Measurements from ENCODE around the gene MME. TPM values are rescaled to one million over a fixed set of nuclear protein-coding genes. Genes with fewer than 3 reads are reported as not detected.

Gene MME
- total RNA-seq, 2 experiments from 2014 or later: 0.69 to 1.8 TPM

DNA sequence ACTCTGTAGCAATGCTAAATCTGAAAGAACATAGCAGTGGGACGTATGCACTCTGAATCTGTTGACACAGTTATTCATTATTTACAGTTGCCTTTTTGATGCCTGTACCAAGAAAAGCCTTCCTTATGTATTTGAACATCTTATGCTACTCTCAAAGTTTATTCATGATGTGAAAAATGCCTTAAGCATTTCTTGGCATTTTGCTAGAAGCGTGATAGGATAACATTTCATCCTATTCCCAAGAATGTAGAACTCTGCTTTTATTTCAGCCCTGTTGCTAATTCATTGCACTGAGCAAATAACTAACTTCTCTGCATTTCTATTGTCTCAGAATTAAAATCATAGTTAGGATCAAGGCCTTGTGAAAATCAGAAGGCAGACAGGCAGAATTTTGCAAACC lies 107.9 kb downstream of the MME start:
- ATAC-seq (ENCODE audit: poor library complexity) (no peak), DNase-seq (no peak)
- Mint-ChIP-seq H3K4me1 (ENCODE audit: low read depth) (peaks cover 7% of the 10 kb centered on the region), H3K4me3 (no peak overlapping the region), H3K27ac (no peak overlapping the region), H3K27me3 (no peaks in the 10 kb centered on the region), H3K36me3 (ENCODE audit: low read depth) (no peaks in the 10 kb centered on the region), H3K9me3 (no peaks in the 10 kb centered on the region)
- intact Hi-C loops (cut with DNase I, micrococcal nuclease): no loop called here
- POLR2A ChIA-PET: no interaction called here
- CTCF ChIA-PET: no interaction called here
- no peak overlapping the region for H3K27ac ChIP-seq (ENCODE audit: low read depth in 1 of 2, low read length in 2 of 2)
- no peak overlapping the region for H3K4me3 ChIP-seq (ENCODE audit: low read length)
- H3K36me3 ChIP-seq (ENCODE audit: insufficient read depth, low read length): no peaks in the 10 kb centered on the region
- TF ChIP-seq, protein P1, sequence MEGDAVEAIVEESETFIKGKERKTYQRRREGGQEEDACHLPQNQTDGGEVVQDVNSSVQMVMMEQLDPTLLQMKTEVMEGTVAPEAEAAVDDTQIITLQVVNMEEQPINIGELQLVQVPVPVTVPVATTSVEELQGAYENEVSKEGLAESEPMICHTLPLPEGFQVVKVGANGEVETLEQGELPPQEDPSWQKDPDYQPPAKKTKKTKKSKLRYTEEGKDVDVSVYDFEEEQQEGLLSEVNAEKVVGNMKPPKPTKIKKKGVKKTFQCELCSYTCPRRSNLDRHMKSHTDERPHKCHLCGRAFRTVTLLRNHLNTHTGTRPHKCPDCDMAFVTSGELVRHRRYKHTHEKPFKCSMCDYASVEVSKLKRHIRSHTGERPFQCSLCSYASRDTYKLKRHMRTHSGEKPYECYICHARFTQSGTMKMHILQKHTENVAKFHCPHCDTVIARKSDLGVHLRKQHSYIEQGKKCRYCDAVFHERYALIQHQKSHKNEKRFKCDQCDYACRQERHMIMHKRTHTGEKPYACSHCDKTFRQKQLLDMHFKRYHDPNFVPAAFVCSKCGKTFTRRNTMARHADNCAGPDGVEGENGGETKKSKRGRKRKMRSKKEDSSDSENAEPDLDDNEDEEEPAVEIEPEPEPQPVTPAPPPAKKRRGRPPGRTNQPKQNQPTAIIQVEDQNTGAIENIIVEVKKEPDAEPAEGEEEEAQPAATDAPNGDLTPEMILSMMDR (IDR thresholded peaks at IDR 0.05): no peak
- H3K4me1 ChIP-seq (ENCODE audit: insufficient read depth, low read length): no peaks in the 10 kb centered on the region
- no peaks in the 10 kb centered on the region for H3K9me3 ChIP-seq (ENCODE audit: control insufficient read depth in 1 of 2, insufficient read depth in 1 of 2, low read length in 2 of 2)
- no peaks in the 10 kb centered on the region for H3K27me3 ChIP-seq (ENCODE audit: control insufficient read depth in 1 of 2, insufficient read depth in 2 of 2, low read length in 2 of 2)

DNA sequence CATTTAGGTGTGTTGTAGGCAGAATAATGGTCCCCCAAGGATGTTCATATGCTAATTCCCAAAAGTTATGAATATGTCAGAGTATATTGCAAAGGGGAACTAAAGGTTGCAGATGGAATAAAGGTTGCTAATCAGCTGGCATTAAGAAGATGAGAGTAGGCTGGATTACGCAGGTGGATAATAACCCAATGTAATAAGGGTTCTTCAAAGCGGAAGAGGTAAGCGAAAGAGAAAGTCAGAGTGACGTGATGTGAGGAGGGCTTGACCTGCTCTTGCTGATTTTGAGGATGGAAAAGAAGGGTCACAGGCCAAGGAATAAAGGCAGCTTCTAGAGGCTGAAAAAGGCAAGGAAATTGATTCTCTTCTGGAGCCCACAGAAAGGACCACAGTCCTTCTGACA lies 109.4 kb downstream of the MME start:
- intact Hi-C loops (cut with DNase I, micrococcal nuclease): no loop called here
- TF ChIP-seq, protein P1 (IDR thresholded peaks at IDR 0.05): no peak
- Mint-ChIP-seq H3K36me3 (ENCODE audit: low read depth) (no peaks in the 10 kb centered on the region), H3K4me3 (no peak overlapping the region), H3K9me3 (no peaks in the 10 kb centered on the region), H3K27ac (no peak overlapping the region), H3K4me1 (ENCODE audit: low read depth) (no peaks in the 10 kb centered on the region), H3K27me3 (no peaks in the 10 kb centered on the region)
- H3K27me3 ChIP-seq (ENCODE audit: control insufficient read depth in 1 of 2, insufficient read depth in 2 of 2, low read length in 2 of 2): no peaks in the 10 kb centered on the region
- DNase-seq: no peak
- ChIA-PET CTCF (no interaction called here), POLR2A (interaction anchor here (0.7 kb wide), 1 partner anchor 84 kb away, joined by 3 read pairs; no protein-coding TSS in a partner anchor)
- H3K4me3 ChIP-seq (ENCODE audit: low read length): no peak overlapping the region
- no peaks in the 10 kb centered on the region for H3K36me3 ChIP-seq (ENCODE audit: insufficient read depth, low read length)
- no peak for ATAC-seq (ENCODE audit: poor library complexity)
- no peak overlapping the region for H3K27ac ChIP-seq (ENCODE audit: low read depth in 1 of 2, low read length in 2 of 2)
- H3K4me1 ChIP-seq (ENCODE audit: insufficient read depth, low read length): no peaks in the 10 kb centered on the region
- H3K9me3 ChIP-seq (ENCODE audit: control insufficient read depth in 1 of 2, insufficient read depth in 1 of 2, low read length in 2 of 2): no peaks in the 10 kb centered on the region

DNA sequence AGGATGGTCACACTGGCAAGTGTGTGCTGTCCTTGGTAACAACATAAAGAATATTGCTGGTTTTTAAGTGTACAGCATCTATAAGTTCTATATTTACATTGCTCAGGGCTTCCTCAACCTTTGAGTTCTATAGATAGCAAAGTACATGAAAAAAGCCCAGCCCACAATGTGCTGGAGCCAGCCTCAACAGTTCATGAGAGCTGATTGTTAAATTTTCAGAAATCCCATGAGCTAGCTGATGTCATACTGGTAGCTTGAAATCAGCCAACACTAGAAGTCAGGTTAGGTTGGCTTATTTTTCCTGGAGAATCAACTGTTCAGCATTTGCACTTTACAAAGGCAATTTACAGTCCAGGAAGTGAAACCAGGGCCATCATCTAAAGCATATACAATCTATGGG lies 110.6 kb downstream of the MME start:
- no peak for DNase-seq
- Histone ChIP-seq H3K4me3 (ENCODE audit: low read length) (no peak overlapping the region), H3K36me3 (ENCODE audit: insufficient read depth, low read length) (no peaks in the 10 kb centered on the region), H3K27me3 (ENCODE audit: control insufficient read depth in 1 of 2, insufficient read depth in 2 of 2, low read length in 2 of 2) (no peaks in the 10 kb centered on the region), H3K4me1 (ENCODE audit: insufficient read depth, low read length) (no peaks in the 10 kb centered on the region), H3K9me3 (ENCODE audit: control insufficient read depth in 1 of 2, insufficient read depth in 1 of 2, low read length in 2 of 2) (no peaks in the 10 kb centered on the region), H3K27ac (ENCODE audit: low read depth in 1 of 2, low read length in 2 of 2) (no peak overlapping the region)
- Mint-ChIP-seq H3K27ac (no peak overlapping the region), H3K4me3 (no peak overlapping the region), H3K27me3 (no peaks in the 10 kb centered on the region), H3K36me3 (ENCODE audit: low read depth) (no peaks in the 10 kb centered on the region), H3K4me1 (ENCODE audit: low read depth) (no peaks in the 10 kb centered on the region), H3K9me3 (no peaks in the 10 kb centered on the region)
- no peak for ATAC-seq (ENCODE audit: poor library complexity)
- intact Hi-C loops (cut with DNase I, micrococcal nuclease): no loop called here
- ChIA-PET POLR2A (no interaction called here), CTCF (no interaction called here)
- TF ChIP-seq, protein P1 (IDR thresholded peaks at IDR 0.05): no peak
